GM10847 (cell line): Measurements from ENCODE around the gene PDE11A.

ENCODE experiments used
- POLR2A ChIP-seq: IDR thresholded peaks from 2 replicates; pipeline ENCODE4 v1.6.1; 2011; ENCODE audit not compliant: insufficient read length; ENCODE audit errors: extremely low read depth

PDE11A gene

GRCh38 chr2:177906041-177906718 lies 166.4 kb downstream of the PDE11A start:
- no peak for TF ChIP-seq POLR2A

GRCh38 chr2:177905640-177906039 lies 166.9 kb downstream of the PDE11A start:
- no peak for TF ChIP-seq POLR2A

- no peak for TF ChIP-seq POLR2A
These were observed 170.0 kb downstream of the PDE11A start for GRCh38 chr2:177902395-177903163.

DNA sequence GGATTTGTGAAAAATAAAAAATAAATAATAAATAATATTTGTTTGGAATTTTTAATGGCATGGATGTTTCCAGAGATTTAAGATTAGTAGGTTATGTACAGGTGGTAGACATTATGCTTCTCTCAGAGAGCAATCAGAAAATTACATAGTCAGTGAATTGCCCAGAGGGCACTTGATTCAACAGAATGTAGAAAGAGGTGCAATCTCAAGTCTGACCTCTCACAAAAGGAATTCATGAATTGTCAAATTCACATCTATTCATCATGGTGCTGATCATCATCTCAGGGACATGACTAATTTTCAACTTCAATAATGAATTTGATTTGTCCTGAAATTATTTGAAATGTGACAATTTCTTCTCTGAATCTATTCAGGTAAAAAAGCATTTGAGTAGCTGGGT lies 172.5 kb downstream of the PDE11A start:
- TF ChIP-seq POLR2A: no peak

DNA sequence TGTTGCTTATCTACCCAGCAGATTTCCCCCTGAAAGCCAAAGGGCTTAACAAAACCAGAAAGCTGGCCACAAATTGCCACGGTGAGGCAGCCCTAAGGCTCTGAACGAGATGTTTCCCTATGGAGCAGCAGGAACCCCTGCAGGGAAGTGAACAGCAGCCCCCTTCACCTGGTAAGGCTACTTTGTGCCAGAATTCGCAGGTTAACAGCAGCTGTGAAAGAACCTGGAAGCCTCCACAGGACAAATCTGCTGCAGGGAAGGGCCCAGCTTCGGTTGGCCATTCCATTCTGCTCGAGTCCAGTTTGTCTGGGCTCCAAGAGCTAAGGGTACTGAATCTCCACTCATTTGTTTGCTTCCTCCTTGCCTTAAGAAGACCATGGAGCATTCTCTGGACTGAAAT lies 175.3 kb downstream of the PDE11A start:
- no peak for TF ChIP-seq POLR2A

DNA sequence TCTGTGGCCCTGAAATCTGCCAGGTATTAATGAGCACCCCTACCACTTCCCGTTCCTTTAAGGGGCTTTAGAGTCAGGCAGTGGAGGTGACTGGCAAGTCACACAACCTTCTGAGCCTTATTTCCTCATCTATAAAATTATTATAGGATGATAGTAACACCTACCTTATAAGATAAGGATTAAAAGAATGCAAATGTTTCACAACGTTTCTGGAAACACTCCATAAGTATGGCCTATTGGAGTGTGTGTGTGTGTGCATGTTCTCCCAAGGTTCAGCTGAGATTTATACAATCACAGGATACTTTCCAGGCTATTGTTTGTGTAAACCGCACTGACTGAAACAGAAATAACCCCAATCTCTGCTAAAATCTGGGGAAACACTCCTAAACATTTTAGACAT lies 176.0 kb downstream of the PDE11A start:
- TF ChIP-seq POLR2A: no peak

DNA sequence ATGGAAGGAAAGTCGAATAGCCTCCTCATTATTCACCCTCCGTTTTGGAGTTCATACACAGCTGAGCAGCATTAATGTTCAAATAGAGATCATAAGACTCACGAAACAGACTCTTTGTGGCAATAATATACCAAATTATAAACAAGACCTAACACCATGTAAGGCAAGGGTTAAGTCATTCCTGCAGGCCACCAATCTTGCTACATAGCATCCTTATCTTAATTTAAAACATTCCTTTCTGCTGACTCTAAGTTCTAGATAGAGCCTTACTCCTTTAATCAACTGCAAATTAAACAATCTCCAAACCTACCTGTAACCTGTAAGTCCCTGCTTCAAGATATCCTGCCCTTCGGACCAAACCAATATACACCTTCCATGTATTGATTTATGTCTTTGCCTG lies 178.0 kb downstream of the PDE11A start:
- TF ChIP-seq POLR2A: no peak

GRCh38 chr2:177893880-177894279 lies 178.7 kb downstream of the PDE11A start:
- TF ChIP-seq POLR2A: no peak

DNA sequence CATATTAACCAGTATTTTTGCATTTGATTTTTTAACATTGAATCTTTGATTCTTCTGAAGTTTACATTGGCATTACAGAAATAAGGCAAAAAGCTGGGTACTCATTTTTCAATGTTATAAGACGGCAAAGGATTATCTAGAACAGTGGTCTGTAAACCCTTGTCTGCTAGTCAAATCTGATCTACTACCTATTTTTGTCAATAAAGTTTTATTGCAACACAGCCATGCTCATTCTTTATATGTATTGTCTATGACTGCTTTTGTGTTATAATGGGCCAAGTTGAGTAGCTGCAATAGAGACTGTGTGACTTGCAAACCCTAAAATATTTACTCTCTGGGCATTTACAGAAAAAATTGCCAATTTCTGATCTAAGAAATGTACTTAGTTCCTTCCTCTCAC lies 181.0 kb downstream of the PDE11A start:
- TF ChIP-seq POLR2A: no peak

DNA sequence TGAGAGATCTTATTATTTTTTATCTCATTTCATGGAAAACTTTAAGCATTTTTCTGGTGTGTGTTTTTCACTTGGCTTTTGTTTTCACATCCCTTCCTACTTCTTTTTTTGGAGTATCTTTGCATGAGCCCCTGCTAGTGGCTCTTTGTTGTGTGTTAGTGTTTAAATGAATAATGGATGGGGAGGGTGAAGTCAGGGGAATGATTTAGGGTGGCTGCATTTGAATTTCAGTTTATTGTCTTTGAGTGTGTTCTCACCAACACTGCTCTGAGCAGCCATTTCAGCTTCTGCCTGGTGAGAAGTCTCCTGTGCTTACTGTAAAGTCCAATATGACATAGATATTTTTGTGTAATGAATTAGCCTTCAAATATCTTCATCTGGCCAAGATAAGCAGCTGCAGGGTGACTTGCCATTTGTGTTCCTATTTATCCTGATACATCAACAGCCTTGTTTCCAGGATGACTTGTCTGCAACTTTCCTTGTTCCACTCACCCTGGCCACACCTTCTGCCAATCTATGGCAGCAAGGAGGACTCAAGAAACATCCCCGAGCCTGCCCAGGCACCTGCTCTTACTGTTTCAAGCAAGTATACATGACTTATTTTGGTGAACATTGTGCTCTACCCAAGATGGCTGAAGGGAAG lies 182.6 kb downstream of the PDE11A start:
- TF ChIP-seq POLR2A: no peak

- no peak for TF ChIP-seq POLR2A
These were observed 184.0 kb downstream of the PDE11A start for GRCh38 chr2:177888581-177888980.

GRCh38 chr2:177887722-177888121 lies 184.9 kb downstream of the PDE11A start:
- TF ChIP-seq POLR2A: no peak

- no peak for TF ChIP-seq POLR2A
These were observed 185.8 kb downstream of the PDE11A start for GRCh38 chr2:177886824-177887223.

DNA sequence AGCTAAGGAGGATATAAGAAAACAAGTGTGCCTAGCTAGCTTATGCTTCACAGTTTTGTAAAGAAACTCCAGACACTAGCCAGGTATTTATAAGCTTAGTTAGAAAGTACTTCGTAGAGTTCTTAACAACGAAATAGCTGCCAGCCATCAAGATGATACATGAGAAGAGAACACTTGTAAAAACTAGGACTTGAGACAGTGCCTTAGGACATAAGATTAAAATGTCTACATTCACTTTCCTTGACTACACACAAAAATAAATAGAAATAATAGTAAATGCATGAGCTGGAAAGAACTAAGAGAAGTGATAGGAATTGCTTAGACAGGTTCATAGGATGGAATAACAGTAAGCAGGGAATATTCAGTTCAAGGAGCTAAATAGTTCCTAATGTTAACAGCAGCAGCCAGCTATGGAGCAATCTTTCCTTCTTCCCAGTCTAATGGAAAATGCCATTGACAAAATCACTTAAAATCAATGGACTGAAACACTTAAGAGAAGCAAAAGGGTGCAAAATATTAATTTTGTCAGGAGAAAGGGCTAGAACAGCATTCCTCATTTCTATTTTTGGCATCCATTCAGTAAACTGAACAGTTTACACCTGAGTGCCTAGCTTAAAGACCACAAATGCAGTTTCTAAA lies 186.6 kb downstream of the PDE11A start:
- TF ChIP-seq POLR2A: no peak

GRCh38 chr2:177883177-177883576 lies 189.4 kb downstream of the PDE11A start:
- no peak for TF ChIP-seq POLR2A

GRCh38 chr2:177882501-177882900 lies 190.1 kb downstream of the PDE11A start:
- no peak for TF ChIP-seq POLR2A

DNA sequence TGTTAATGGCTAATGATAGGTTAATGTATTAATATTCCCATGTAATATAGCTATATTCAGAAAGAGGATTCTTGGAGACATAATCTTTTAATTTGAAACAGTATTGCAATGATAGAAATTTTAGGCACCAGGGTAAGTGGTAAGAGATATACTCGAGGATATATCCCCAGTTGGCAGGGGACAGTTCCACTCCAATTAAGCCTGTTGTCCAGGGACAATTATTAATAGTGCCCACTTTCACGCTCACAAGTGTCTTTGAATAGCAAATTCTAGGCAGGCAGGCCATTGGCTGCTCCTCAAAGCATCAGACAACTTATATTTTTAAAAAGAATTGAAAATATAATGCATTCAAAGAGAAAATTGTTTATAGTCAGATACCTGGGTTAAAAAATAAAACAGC lies 190.7 kb downstream of the PDE11A start:
- TF ChIP-seq POLR2A: no peak
